Endometrial microvascular endothelial cells (primary cell): ENCODE data around the gene CHST9. TPM values are rescaled to one million over a fixed set of nuclear protein-coding genes. Genes with fewer than 3 reads are reported as not detected.
"Not testable (repeated sequence)": the region's sequence is repeated elsewhere in the genome, so short reads cannot be mapped to it uniquely, and the experiment has no call there.

Source experiments
- in situ Hi-C: cut with HindIII; loops from 2 replicates; pipeline ENCODE4 v1.10.0; 2017; ENCODE audit warnings: low sequenced_read_pairs, low pct_unique_long_range_greater_than_20kb; ENCODE audit errors: inconsistent ontology term
- total RNA-seq: library from RNA; depleted of rRNA; stranded (reverse); fragments of >200 nt; gene quantifications from one replicate; pipeline ENCODE4 v1.2.3, GENCODE V29; 2015; ENCODE audit errors: inconsistent ontology term

The CHST9 gene
- total RNA-seq, 1 donor from 2014 or later, result not detected

DNA sequence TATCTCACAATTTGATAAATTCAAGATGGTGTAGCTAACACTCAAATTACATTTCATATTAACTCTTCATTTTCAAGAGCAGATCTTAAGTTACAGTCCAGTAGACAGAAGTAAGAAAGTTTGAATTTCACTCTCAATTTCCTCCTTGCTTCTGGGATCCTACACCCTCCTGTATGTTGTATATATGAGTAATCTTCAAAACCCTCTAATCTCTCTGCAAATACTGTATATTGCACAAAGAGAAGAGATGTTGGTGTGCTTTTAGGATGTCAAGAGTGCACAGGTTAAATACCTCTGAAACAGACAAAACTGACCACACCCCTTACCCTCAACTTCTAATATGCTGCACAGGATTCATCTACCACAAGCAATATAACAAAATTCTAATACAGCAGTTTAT, 6.7 kb downstream of the CHST9 start:
- in situ Hi-C loops, result no loop called here

GRCh38 chr18:27175914-27176313, 9.2 kb downstream of the CHST9 start:
- in situ Hi-C loops, result no loop called here

DNA sequence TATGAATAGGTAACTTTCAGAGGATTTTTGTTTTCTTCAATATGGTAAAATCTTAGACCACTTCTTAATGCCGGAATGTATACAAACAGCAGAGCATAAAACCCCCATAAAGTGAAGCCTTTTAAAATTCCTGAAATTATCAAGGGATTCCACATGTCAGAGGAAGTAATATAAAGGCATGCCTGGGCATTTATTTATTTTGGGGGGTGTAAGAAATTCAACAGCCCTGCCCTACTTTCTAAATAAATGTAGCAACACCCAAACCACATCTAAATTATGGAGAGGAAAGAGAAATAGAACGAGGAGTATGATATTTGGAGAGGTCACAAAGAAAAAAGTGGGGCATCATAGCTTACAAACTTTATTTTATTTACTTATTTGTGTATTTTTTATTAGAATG, 9.9 kb downstream of the CHST9 start:
- in situ Hi-C loops, result no loop called here

- in situ Hi-C loops, result no loop called here
Measured at GRCh38 chr18:27171993-27172392, 13.1 kb downstream of the CHST9 start.

DNA sequence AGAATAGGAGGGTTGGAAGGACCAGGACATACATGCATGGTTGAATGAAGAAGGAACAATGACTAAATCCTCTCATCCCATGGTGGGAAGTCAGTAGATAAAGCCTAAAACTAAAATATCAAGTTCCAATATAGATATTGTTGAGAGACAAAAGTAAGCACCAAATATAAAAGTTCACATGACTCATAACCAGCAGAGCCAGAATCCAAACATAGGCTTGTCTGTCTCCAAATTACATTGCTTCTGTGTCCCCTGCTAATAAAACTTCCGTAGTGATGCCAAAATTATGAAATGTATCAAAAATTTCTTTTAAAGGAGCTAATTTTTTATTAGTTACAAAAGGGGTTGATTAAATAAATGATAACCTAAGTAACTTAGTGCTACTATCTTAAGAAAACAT, 19.7 kb downstream of the CHST9 start:
- in situ Hi-C loops, result no loop called here

- in situ Hi-C loops, result no loop called here
Measured at GRCh38 chr18:27164905-27165304, 20.2 kb downstream of the CHST9 start.

DNA sequence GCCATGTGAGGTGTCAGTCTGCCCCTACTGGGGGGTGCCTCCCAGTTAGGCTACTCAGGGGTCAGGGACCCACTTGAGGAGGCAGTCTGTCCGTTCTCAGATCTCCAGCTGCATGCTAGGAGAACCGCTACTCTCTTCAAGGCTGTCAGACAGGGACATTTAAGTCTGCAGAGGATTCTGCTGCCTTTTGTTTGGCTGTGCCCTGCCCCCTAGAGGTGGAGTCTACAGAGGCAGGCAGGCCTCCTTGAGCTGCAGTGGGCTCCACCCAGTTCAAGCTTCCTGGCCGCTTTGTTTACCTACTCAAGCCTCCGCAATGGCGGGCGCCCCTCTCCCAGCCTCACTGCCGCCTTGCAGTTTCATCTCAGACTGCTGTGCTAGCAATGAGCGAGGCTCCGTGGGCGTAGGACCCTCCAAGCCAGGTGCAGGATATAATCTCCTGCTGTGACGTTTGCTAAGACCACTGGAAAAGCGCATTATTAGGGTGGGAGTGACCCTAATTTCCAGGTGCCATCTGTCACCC, 21.9 kb downstream of the CHST9 start:
- in situ Hi-C loops, result not testable (repeated sequence)

DNA sequence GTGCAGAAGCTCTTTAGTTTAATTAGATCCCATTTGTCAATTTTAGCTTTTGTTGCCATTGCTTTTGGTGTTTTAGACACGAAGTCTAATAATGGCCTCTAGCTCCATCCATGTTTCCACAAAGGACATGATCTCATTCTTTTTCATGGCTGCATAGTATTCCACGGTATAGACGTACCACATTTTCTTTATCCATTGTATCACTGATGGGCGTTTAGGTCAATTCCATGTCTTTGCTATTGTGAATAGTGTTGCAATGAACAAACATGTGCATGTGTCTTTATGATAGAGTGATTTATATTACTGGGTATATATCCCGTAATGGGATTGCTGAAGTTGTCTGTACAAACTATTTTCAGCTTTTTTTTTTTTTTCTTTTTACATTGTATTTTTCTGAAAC, 35.9 kb downstream of the CHST9 start:
- in situ Hi-C loops, result not testable (repeated sequence)

GRCh38 chr18:27144672-27145071, 40.4 kb downstream of the CHST9 start:
- in situ Hi-C loops, result no loop called here

GRCh38 chr18:27143580-27144287, 41.4 kb downstream of the CHST9 start:
- in situ Hi-C loops, result no loop called here

- in situ Hi-C loops, result no loop called here
Measured at GRCh38 chr18:27142891-27143290, 42.2 kb downstream of the CHST9 start.

GRCh38 chr18:27141876-27142275, 43.2 kb downstream of the CHST9 start:
- in situ Hi-C loops, result no loop called here

GRCh38 chr18:27138079-27138478, 47.0 kb downstream of the CHST9 start:
- in situ Hi-C loops, result no loop called here

DNA sequence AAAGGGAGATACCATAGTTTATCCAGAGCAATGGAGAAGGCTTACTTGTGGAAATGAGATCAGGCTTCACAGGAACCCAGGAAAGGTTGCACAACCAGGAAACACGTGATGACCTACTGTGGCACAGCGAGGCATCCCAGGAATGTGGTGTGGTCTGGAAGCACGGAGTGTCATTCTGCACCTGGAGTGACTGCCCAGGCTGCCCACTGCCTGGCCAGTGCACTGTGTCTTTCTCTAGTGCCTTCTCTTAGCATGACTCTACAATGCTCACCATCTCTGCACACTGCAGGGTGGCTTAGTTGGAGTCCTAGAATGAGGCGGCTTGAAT, 48.9 kb downstream of the CHST9 start:
- in situ Hi-C loops, result no loop called here

DNA sequence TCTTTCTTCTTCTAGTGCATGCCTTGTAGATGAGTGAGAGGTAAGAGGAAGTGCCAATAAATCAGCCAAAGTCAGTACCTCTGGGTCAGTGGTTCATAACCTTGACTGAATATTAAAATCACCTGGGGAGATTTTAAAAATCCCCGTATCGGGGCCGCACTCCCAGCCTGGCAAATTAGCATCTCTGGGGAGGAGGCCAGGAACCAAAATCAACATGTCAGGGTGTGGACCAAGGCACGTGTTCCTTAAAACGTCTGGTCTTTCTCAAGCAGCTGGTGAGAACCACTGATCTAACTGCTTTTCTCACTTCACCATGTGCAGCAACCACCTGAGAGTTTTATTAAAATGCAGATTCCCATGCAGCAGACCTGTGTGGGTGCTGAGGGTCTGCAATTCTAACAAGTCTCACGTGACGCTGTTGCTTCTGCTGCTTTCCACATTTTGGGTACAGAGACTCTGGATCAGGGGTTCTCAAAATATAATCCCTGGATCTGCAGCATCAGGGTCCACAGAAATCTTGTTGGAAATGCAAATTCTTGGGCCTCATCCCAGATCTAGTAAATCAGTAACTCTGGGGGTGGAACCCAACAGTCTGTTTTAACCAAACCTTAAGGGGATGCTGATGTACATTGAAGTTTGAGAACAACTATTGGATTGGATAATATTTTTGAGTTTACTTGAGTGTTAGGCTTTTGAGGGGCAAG, 49.5 kb downstream of the CHST9 start:
- in situ Hi-C loops, result no loop called here

GRCh38 chr18:27130065-27130630, 55.0 kb downstream of the CHST9 start:
- in situ Hi-C loops, result no loop called here

GRCh38 chr18:27124196-27124595, 60.9 kb downstream of the CHST9 start:
- in situ Hi-C loops, result no loop called here

GRCh38 chr18:27121108-27121507, 64.0 kb downstream of the CHST9 start:
- in situ Hi-C loops, result no loop called here

DNA sequence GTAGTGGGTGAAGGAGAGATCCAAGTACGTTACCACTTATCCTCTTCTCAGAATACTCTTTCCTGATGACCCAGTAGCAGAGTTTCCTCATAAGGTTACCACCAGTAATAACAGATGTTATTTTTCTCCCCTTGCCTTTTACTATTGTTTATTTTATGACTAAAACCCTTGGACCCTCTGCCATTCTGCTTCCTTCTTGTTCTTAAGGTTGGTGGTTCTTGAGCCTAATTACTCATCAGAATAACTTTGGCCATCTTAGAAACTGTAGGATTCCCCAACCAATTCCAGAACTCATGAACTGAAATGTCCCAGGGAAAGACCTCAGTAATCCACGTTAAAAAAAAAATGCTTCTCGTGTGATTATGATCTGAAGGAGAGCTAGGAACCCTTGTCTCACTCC, 64.9 kb downstream of the CHST9 start:
- in situ Hi-C loops, result no loop called here

DNA sequence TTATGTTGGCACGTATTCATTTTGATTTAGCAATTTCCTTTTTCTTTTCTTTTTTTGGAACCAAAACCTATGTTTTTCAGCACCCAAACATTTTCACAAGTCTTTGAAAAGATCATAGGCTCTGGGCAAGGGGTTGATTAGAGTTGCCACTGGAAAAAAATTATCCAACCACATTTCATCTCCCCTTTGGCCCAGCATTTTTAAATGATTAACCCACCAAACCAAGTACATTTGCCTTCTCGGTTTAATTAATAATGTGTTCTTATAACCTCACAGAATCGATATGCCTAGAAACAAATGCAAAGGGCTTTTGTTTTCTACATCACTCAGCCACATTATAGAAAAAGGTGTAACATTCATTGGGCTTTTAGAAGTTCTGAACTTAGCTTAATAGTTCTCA, 66.1 kb downstream of the CHST9 start:
- in situ Hi-C loops, result no loop called here
